HG03066 (cell line): ENCODE measurements around the gene PALB2.

ENCODE experiments used
- ATAC-seq: cut with Tn5 transposase; IDR thresholded peaks from one replicate; pipeline ENCODE4 v1.9.1; 2021; ENCODE audit warnings: low read depth; ENCODE audit not compliant: unreplicated experiment

PALB2 gene

GRCh38 chr16:23640931-23641765 lies at the start of gene PALB2, which contains the start of gene DCTN5:
TSS of gene PALB2 (minus strand) at chr16:23641310. CDS start at chr16:23641157, 153 bp downstream.
TSS of gene DCTN5 (plus strand) at chr16:23641466. CDS start at chr16:23641543, 77 bp downstream.
- peak; percentile 95 for ATAC-seq

- no peak for ATAC-seq
These were observed 48.5 kb upstream of the PALB2 start for GRCh38 chr16:23689442-23690187.

DNA sequence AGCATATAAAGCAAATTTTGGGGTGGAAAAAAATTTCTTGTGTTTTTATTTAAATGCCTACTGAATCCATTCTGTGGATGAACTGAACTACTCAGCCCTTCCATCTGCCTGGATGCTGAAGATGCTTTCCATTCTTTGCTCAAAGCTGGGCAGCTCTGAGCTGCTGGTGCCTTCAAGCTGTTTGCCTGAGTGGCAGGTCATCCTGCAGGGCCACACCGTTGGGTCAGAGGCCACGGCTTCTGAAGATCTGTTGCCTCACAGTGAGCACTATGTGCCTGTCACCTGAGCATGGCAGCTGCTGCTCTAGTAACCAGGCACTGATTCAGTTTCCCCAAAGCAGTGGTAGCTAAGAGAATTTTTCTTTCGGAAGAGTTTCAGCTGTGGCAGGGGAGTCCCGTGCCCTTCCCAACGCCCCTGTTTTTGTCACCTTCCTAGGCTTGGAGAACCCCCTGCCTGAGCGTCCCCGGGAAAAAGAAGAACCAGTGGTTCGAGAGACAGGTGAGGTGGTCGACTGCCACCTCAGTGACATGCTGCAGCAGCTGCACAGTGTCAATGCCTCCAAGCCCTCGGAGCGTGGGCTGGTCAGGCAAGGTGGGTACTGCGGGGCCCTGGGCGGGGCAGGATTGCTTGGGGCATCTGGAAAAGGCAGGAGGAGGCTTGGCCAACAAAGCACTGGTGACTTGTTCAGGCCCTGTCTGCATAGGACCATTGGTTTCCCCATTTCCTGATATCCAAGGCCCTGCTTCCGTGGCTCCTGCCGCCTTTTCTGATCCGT lies 46.1 kb upstream of the PALB2 start:
- no peak for ATAC-seq

- no peak for ATAC-seq
These were observed 42.4 kb upstream of the PALB2 start for GRCh38 chr16:23683487-23683886.

GRCh38 chr16:23682181-23682580 lies 41.1 kb upstream of the PALB2 start:
- no peak for ATAC-seq

- no peak for ATAC-seq
These were observed 38.9 kb upstream of the PALB2 start for GRCh38 chr16:23679986-23680336.

- no peak for ATAC-seq
These were observed 38.3 kb upstream of the PALB2 start for GRCh38 chr16:23679274-23679985.

GRCh38 chr16:23678430-23679273 lies 37.5 kb upstream of the PALB2 start, which contains the start of gene PLK1:
TSS of gene PLK1 (plus strand) at chr16:23678889. CDS start at chr16:23678933, 44 bp downstream.
- ATAC-seq, result peak; percentile 81

DNA sequence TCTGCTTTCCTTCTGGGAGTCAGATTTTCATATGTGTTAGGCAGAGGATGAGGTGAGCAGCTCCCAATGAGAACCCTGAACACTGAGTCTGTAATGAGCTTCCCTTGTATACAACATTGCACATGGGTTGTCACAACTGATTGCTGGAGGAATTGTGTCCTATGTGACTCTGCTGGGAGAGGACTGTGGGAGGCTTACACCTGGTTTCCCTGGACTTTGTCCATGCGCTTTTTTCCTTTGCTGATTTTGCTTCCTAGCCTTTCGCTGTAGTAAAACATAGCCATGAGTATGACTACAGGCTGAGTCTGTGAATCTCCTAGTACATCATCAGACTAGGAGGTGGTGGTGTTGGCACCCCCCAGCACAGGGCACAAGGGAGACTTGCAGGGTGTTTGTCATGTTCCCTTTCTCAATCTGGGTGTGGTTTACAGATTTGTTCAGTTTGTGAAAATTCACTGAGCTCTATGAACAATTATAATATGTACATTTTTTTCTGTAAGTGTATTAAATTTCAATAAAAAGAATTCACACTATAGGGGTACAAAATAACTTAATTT lies 35.9 kb upstream of the PALB2 start:
- ATAC-seq, result no peak

GRCh38 chr16:23673971-23674614 lies 33.0 kb upstream of the PALB2 start:
- ATAC-seq, result no peak

DNA sequence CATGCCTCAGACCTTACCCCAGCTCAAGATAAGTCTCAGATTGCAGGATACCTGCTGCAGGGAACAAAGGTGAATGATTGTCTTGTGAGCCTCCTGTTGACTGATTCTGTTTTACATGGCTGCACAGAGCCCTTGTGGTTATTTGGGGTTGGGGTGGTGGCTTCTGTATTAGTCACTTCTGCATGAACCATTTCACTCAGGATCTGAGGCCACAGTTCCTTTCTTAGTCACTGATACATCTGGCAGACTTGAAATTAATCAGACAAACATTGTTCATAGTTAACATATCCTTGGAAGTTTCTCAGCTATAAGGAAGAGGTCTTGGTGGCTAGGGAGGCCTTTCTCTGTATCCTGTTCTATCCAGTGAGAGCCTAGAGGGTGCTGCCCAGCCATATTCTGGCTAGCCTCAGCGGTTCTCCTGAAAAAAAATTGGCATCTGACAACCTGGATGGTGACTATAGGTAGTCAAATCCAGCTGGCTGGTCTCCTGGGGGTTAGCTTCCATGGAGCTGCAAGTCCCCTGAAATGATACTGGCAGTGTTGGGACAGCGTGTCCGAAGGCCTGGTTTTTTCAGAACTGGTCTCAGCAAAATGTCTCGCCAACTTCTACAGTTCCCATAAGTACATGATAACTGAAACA lies 29.1 kb upstream of the PALB2 start:
- peak; percentile 98 for ATAC-seq

DNA sequence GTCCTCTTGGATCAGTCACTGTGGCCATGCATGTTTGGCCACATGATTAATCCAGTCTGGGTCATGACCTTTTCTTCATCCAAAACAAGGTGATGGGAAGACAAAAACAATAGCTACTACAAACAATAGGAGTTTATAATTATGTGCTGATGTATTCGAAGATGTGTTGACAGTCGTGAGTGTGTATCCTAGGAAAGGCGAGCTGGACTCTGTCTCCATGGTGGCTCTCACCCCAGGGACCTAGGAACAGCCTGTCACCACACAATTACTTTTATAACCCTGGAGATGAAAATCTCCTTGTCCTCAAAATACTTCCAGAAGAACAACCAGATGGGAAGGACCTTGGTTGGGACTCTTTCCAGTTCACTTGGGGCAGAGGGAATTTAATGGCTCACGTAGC lies 27.8 kb upstream of the PALB2 start:
- no peak for ATAC-seq

DNA sequence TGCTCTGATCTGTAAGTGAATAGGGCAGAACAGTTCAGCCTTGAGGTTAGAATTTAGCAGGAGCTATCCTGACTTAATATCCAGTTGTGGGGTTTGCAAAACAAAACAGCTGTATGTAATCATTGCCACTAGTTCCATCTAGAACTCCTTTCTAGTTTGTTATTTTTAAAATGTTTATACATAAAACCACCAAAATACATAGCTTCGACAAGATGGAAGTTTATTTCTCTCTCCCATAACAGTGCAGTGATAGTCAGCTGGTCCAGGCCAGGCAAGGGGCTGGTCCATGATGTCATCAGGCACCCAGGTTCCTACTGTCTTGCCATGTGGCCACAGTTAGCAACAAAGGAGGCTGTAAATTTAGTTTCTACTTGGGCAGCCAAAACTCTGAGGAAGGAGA lies 27.1 kb upstream of the PALB2 start:
- ATAC-seq, result no peak

GRCh38 chr16:23667355-23667659 lies 26.2 kb upstream of the PALB2 start:
- ATAC-seq, result no peak

GRCh38 chr16:23666571-23667354 lies 25.7 kb upstream of the PALB2 start:
- ATAC-seq, result no peak

DNA sequence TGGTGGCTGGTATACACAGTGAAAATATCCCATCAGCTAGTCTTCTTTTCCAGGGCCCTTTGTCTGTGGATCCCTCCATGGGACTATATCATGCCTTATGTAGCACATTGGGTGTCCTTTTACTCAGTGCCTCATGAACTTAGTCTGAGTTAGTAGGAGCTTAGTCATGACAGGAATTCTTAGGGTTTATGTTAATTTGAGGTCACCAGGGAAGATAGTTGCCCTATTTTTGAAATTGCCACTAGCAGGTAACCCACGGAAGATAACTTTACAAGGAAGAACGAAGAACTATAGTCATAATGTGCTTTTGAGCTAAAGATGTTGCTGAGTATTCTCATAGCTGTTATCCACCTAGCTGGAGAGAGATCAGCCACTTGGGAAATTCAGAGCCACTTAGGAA lies 22.8 kb upstream of the PALB2 start:
- no peak for ATAC-seq

DNA sequence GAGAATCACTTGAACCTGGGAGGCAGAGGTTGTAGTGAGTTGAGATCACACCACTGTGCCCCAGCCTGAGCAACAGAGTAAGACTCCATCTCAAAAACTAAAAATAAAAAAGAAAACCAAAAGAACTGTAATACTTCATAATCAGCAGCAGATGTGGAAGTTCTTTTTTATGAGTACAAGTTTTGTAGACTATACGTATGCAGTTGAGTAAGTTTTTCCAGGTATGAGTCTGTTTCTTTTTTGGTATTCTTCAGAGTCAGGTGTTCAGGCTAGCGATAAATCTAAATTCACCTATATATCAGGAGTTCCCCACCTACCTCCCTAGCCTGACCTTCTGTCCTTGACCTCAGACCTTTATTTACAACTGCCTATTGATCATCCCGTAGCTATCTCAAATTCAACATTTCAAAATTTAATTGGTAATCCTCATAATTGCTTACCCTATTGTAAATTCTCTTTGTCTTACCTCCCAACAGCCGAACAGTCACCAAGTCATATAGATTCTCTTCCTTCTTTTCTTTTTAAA lies 10.9 kb upstream of the PALB2 start:
- no peak for ATAC-seq
